NCI-H524 treated with DMSO at 0.1 percent for 48 hours (cell line): ENCODE data around the gene F8.
"Not testable (repeated sequence)": the region's sequence is repeated elsewhere in the genome, so short reads cannot be mapped to it uniquely, and the experiment has no call there.

Source experiments
- DNase-seq: peaks from one replicate; lab custom pipeline; 2025; lab: John Stamatoyannopoulos, UW

Gene F8

DNA sequence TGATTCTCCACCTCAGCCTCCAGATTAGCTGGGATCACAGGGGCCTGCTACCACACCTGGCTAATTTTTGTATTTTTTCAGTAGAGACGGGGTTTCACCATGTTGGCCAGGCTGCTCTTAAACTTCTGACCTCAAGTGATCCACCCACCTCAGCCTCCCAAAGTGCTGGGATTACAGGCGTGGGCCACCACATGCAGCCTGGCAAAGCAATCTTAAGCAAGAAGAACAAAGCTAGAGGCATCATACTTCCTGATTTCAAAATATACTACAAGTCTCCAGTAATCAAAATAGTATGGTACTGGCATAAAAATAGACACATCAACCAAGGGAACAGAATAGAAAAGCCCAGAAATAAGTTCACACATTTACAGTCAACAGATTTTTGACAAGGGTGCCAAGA is 149.2 kb downstream of the F8 start:
- DNase-seq: no peak

GRCh38 chrX:154868522-154868921 is 154.0 kb downstream of the F8 start:
- not testable (repeated sequence) for DNase-seq

GRCh38 chrX:154855256-154855655 is 167.3 kb downstream of the F8 start:
- DNase-seq: no peak

DNA sequence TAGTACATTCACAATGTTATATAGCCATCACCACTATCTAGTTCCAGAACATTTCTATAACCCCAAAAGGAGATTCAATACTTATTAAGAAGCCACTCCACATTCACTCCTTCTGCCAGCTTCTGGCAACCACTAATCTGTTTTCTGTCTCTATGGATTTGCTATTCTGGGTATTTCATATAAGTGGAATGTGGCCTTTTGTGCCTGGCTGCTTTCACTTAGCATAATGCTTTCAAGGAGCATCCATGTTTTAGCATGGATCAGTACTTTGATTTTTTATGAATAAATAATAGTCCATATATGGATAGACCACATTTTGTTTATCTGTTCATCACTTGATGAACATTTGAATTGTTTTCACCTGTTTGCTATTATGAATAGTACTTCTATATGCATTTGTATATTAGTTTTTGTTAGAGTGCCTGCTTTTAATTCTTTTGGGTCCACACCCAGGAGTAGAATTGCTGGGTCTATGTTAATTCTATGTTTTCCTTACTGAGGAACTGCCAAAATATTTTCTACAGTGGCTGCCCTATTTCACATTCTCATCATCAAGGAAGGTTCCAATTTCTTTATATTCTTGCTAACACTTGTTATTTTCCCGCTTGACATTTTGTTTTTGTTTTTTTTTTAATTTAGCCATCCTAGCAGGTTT is 171.4 kb downstream of the F8 start:
- DNase-seq: no peak

DNA sequence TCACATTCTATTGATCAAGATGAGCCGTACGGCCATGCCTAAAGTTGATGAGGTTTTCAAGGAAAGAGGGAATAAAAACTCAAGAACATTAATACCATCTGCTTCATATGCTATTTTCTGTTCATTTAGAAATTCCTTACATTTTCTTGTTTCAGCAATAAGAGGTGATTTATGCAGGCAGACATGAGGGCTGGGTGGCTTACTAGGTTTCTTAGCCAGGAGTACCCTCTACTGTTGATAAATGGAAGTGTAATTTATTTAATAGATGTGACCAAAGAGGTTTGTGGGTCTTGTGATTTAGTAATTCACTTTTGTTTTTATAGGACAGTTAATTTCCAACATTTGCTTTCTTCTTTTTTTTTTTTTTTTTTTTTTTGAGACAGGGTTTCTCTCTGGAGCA is 181.7 kb downstream of the F8 start:
- DNase-seq: peak; percentile 30

GRCh38 chrX:154836163-154836562 is 186.4 kb downstream of the F8 start:
- DNase-seq: no peak

DNA sequence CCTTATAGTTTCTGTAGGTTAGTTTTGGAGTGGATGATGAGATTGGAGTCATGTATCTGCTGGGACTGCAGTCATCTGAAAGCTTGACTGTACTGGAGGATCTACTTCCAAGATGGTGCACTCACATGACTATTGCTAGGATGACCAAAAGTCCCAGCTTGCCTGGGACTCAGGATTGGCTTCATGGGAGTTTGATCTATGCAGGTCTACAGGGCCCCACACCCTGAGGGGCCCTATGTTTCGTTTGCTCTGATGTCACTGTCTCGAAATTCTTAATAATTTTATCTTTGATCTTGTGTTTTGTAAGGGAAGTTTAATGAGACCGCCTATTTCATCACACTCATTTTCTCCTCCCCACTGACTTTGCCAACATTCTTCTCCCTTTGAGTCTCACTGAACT is 188.0 kb downstream of the F8 start, which contains the start of gene SMIM9:
SMIM9 (minus strand) TSS at position 101 of the 400 bp plus-strand sequence. CDS start 3,806 bp downstream, outside the sequence.
- DNase-seq: no peak

DNA sequence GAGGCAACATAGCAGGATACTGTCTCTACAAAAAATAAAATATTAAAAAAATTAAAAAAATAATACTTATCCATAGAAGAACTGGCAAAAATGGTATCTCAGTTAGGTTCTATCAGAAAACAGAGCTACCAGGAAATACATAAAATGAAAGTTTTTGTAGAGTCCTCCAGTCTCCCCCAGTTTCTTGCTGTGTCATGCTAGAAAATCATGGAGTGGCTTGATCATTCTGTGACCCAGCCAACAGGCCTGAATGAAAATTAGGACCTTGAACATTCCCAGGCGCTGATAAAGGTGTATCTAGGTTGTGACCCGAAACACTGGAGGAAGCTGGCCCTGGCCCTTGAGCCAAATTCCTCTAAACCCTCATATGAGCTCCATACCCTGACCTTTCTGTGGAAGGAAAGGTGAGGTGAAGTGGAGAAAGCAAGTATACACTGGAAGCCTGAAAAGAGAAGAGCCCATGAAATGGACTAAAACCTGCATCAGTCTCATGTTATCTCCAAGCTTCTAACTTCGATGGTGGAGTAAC is 188.7 kb downstream of the F8 start:
- DNase-seq: no peak

GRCh38 chrX:154829926-154830442 is 192.5 kb downstream of the F8 start:
- no peak for DNase-seq

DNA sequence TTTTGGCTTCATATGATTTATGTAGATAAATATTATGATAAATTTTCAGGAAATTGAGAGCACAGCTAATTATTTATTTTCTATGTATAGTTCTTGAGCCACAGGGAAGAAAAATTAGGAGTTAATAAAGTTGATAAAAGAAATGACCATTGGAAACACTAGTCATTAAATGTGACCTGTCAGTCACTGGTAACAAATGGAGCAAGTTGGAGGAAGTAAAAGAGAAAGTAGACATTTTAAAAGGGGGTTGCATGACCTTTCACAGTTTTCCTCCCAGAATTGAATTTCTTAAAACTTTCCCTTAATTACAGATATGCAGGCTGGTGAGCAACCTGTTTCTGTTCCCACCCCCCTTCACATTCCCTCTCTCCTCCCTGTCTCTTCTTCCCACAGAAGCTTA is 193.4 kb downstream of the F8 start:
- DNase-seq: no peak

GRCh38 chrX:154828016-154828408 is 194.5 kb downstream of the F8 start:
- no peak for DNase-seq

GRCh38 chrX:154827194-154828015 is 195.1 kb downstream of the F8 start:
- no peak for DNase-seq

GRCh38 chrX:154825586-154825985 is 196.9 kb downstream of the F8 start:
- DNase-seq: not testable (repeated sequence)

DNA sequence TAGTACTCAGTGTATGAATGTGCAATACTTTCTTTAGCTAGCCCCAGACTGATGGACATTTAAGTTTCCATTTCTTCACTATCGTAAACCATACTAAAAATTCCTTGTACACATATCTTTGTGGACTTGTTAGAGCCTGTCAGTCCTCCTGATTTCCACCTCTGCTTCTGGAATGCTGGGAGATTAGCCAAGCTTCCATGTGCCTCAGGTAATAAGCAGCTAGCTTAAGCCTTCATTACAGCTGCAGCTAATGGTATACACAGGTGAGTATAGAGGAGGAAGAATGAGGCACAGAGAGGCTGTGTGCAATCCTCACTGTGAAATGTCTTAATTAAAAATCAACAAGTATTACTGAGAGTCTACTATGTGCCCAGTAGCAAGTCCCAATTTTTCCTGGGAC is 197.9 kb downstream of the F8 start:
- no peak for DNase-seq

GRCh38 chrX:154822029-154822428 is 200.5 kb downstream of the F8 start:
- DNase-seq: no peak

DNA sequence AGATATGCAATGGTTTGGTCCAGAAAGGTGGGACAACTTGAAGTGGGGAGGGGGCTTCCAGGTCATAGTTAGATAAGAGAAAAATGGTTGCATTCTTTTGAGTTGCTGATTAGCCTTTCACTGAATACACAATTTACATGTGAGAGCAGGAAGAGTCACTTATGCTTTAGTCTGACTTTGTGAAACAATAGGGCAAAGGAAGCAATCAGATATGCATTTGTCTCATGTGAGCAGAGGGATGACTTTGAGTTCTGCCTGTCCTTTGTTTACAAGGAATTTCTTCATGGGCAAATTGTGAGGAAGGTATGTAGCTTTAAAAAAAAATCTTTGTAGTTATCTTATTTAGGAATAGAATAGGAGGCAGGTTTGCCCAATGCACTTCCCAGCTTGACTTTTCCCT is 201.0 kb downstream of the F8 start:
- no peak for DNase-seq

- DNase-seq: no peak
Measured at GRCh38 chrX:154819771-154820341, 202.7 kb downstream of the F8 start.

DNA sequence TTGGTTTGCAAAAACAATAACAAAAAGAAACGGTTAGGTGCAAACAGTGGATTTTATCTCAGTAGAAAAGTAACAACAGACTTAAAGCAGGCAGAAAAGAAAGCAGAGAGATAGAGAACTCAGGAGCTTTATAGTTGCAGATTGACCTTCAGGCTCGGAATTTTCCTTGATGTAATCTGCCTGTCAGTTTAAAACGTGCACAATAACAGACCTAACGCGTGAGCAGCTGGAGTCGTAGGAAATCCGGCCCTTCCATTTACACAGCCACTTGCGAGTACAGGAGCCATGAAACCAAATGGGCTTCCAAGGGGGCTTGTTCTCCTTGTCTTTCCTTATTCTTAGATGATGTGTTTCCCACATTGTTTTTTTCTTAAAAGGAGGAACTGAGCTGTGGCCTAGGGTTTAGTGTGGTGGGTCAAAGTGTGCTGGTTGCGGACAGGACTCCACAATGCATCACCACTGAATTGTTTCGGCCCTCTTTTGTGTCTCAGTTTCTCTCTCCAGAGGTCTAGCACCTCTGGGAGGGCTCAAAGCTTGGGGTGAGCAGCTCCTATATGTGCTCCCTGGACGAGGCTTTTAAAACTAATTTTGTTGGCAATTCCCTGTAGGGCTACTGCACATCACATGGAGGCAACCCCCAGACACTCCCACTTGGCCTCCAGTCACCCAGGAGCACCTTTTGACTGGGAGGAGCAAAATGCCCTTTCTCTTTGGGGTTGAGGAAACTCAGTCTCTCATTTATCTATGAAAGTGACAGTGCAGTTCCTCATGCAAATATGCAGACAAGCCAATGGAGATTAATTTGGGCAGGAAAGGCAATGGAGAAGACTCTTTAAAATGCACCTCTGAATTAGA is 203.4 kb downstream of the F8 start:
- no peak for DNase-seq

DNA sequence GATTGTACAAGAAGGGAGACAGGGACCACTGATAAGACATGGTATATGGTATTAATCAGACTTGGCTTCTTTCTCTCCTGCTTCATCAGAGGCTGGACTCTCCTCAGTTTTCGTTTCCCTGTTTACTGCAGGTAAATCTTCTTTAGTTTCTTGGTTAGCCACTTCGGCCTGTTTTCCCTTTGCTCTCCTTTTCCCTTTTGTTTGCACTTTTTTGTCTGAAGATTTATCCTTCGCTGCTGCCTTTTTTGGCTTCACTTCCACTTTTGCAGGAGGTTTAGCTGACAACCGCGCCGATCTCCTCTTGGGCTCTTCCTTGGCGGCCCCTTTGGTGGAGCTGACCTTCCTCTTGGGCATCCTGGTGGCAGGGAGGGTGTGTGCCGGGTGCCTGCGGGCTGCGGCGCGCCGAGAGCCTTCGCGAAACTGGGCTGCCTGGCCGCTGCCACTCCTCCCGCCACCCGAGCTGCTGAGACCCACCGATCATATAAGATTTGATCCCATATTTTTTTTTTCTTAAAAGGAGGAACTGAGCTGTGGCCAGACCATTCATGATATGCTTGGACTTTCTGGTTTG is 205.4 kb downstream of the F8 start:
- DNase-seq: not testable (repeated sequence)

- not testable (repeated sequence) for DNase-seq
Measured at GRCh38 chrX:154816326-154816898, 206.1 kb downstream of the F8 start.

GRCh38 chrX:154815274-154815818 is 207.2 kb downstream of the F8 start:
- no peak for DNase-seq
